ENCODE measurements around the gene DPYSL4.

Gene DPYSL4

DNA sequence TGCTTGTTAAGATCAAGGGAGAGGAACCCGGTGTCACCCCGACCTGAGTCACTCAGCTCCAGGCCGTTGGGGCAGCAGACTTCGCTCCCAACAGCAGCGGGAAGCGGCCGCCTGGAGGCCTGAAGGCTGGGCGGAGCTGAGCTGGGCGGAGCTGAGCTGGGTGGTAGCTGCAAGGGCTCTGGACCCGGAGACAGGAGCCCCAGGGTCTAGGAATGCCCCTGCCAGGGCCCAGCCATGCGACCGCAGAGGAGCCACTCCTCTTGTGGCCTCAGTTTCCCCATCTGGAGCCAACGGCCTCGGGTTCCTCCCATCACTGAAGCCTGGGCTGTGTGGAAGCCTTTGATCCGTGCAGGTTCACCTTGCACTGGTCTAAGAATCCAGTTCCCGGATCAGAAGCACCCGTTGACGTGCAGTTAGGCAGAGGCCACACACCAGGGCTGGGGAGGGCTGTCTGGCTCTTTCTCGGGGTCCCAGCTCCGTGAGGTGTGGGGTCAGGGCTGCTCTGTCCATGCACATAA is 21.9 kb upstream of the DPYSL4 start:
- DNase-seq = no peak

GRCh38 chr10:132165416-132165980 is 21.2 kb upstream of the DPYSL4 start:
- DNase-seq = no peak

- no peak for DNase-seq
Measured at GRCh38 chr10:132166216-132166950, 20.4 kb upstream of the DPYSL4 start.

DNA sequence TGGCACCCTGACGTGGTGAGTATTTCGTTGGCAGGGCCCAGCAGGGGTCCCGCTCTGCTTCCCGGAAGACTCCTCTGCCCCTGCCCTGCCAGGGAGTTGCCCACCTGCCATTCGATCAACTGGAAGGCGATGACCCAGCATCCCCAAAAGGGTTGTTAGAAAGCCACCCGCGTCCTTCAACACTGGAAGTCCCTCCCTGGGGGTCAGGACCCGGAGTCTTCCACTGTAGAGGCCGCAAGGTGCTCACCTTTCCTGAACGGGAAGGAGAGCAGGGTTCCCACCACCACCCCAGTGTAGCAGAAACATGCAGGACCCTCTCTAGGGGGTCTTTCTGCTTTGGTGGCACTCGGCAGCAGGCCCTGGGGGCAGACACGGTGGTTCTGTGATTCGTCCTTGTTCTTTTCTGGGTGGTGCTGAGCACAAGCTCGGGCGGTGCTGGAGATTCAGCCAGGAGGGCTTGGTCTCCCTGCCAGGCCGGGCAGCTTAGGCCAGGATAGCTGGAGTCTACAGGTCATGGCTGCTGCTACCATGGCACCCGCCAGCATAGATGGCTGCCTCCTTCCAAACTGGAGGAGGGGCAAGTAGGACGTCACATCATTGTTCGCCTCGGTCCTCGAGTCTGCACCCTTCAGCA is 19.6 kb upstream of the DPYSL4 start:
- DNase-seq = no peak

GRCh38 chr10:132167976-132168375 is 18.8 kb upstream of the DPYSL4 start:
- DNase-seq = no peak

DNA sequence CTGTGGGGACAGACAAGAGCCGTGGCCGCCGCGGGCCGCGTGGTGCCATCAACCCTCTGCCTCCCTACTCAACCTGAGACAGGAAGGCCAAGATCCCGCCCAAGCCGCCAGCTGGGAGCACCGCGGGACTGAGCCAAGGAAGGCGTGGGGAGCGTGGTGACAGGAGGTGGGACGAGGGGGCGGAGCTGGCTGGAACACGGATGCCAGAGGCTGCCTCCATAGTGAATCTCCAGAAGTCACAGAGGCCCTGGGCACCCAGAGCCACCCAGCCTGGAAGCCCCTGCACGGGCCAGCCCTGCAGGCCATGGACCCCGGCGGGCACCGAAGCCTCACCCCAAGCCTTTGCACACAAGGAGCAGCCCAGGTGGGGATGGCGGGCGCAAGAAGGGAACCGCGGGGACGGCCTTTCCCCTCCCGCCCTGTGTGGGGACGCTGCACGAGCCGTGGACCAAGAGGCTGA is 18.1 kb upstream of the DPYSL4 start:
- DNase-seq = peak in 1 of 2 experiments; percentile 26

- no peak for DNase-seq
Measured at GRCh38 chr10:132169031-132169765, 17.6 kb upstream of the DPYSL4 start.

DNA sequence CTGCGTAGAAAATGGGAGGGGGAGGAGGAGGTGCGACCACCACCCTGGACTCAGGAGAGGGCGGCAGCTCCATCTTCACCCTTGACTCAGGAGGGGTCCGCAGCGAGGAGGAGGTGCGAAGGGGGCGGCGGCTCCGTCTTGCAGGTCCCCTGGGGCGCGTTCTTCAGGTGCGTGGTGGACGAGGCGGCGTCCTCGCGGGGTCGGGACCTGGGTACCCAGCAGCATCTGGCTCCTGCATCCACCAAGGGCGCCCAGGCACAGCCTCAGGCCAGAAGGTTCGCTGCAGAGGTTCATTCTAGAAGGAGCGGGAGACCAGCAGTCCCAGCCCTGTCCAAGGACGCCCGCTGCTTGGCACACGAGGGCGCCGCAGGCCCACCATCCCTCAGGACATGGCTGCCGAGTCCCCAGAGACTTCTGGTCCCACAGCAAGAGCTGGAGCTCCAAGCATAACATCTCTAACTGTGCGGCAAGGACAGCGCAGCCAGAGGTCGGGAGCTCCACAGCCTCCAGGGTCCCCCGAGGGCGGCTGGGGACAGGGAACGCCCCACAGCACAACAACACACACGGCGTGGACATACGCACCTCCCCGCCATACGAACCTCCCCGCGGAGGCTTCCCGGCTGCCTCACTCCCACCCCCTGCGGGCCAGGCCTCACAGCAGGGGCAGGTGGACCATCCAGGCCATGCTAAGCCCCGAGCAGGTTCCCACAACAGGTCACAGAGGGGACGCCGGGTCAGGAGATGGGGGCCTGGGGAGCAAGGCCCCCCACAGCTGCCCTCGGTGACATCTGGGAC is 16.8 kb upstream of the DPYSL4 start:
- no peak for DNase-seq

DNA sequence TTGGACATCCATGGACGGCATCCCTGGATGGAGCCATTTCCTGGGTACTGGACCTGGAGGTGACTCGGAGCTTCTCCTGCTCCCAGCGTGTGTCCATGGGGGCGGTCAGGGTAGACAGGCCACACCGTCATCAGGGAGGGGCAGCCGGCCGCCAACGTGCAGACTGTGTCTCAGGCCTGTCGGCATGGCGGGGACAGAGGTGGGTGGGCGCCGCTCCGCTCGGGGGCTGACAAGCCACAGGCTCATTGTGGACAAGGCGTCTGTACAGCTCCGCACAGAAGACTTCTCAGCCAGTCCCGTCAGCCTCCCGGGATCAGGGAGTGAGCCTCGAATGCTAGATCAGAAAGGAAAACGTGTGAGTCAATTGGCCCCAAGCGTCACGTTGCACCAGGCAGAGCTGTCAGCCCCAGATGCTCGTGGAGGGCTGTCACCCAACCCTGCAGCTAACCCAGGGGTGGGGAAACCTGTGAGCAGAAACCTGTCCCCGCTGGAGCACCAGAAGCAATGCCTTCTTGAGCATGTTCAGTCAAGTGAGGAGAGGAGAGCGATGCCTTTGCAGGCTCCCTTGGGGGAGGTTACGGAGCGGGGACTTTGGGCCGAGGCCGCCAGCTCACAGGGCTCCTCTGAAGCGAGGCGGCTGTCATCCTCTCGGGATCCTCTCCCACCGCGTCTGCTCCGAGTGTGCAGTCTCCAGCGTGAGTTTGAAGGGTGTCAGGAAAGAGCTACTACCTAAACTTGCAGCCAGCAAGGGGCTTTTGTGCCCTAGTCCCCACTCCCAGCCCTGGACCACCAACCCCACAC is 16.0 kb upstream of the DPYSL4 start:
- no peak for DNase-seq

- DNase-seq = no peak
Measured at GRCh38 chr10:132172091-132173066, 14.4 kb upstream of the DPYSL4 start.

DNA sequence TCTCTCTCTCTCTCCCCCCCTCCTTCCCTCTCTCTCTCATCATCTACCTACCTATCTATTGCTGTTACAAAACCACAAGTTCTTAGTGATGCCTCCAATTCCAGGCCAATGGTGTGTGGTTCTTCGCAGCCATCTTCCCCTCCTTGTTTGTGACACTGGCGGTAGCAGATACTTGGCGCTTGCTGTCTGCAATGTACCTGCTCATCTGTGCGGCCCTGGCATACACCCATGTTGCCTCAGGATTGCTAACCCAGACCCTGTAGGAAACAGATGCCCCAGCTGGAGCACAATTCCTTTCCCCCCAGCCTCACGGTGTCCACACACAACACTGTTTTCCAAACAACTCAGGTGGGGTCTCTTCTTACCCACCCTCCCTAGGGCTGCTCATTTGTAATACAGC is 13.6 kb upstream of the DPYSL4 start:
- DNase-seq = no peak

DNA sequence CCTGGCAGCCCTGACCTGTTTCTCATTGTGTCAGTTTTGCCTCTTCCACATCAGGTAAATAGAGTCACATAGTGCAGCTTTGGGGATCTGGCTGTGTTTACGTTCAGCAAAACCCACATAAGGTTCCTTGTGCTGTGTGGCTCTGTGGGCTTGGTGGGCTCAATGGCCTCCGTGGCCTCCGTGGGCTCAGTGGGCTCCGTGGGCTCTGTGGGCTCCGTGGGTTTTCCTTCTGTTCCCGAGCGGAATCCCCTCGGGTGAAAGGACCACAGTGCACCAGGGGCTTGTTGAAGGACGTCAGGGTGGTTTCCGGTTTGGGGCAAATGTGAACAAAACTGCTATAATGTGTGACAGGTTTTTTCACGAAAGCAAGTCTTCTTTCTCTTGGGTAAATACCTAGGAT is 12.5 kb upstream of the DPYSL4 start:
- DNase-seq = no peak

- DNase-seq = no peak
Measured at GRCh38 chr10:132175408-132175807, 11.3 kb upstream of the DPYSL4 start.

- no peak for DNase-seq
Measured at GRCh38 chr10:132175907-132176581, 10.7 kb upstream of the DPYSL4 start.

DNA sequence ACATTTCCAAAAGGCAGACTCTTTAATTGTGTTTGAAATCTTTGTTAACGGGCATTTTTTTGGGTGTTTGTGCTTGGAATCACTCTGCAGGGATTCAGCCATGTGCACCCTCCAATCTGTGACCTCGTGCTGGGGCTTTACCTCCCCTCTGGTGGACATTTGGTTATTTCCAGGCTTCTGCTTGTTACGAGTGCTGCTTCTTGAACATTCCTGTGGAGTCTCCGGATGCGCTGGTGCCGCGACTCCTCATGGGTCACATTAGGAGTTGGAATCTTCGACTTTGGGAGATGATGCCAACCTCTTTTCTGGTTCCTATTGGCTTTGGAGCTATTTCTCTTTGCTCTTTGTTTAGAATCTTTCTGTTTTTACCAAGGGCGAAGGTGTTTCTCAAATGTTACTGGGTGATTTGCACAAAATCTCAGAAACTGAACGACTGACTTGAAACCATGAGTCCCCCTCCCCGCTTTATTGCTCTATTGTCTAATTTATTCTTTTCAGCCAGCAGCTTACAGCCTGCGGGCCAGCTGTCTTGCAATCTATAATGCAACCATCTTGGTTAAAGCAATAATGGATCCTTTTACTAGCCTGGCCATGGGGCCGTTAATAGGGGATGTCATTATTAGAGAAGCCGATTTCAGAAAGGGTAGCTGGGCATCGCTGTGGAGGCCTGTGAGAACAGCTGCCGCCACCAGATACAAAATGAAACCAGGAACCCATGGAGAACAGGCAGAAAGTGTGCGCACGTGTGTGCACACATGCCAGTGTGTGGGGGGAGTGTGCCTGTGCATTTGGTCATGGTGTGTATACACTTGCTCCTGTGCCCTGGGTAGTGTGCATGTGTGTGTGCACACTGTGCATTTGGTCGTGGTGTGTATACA is 9.9 kb upstream of the DPYSL4 start:
- no peak for DNase-seq

- no peak for DNase-seq
Measured at GRCh38 chr10:132178046-132178445, 8.7 kb upstream of the DPYSL4 start.

DNA sequence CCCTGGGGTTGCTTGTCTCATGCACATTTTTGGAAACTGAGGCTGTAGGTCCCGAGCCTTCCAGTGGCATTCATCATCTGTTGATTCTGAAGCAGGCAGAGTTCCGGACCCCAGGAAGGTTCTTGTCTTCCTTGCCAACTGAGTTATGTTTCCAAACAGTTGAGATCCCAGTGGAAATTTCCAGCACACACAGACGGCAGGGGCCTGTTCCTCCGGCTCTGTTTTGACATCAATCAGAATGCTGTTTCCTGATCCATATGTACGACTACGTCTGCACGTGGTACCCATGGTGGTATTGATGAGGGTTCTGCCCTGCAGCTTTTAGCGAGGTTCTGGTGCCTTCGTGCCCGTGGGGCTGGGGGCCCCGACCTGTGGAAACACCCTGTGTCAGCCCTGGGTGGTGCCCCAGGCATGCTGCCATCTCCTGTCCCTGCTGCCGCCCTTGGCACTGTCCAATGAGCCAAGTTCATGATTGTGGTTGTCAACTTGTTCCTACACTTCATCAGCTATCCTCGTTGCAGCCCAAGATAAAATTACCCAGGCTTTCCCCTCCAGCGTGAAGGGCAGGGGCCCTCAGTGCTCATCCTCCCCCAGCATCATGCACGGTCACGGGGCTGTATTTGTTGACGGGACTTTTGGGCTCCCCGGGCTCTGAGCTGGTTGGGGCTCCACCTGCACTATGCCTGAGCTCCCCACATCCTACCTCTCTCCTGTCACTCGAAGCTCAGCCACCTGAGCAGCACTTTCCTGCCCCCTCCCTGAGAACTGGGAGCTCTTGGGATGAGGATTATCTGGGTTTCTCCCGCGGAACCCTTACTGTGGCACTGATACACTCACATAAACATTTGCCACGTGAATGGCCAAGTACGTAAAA is 7.8 kb upstream of the DPYSL4 start:
- DNase-seq = no peak
